NCI-H524 treated with DMSO at 0.1 percent for 48 hours (cell line): ENCODE measurements around the gene SENP6.
"Not testable (repeated sequence)": the region's sequence is repeated elsewhere in the genome, so short reads cannot be mapped to it uniquely, and the experiment has no call there.

Experiments
- DNase-seq: peaks from one replicate; lab custom pipeline; 2025; lab: John Stamatoyannopoulos, UW

SENP6 gene

GRCh38 chr6:75608304-75608703, 6.6 kb downstream of the SENP6 start:
- DNase-seq: no peak

- DNase-seq: no peak
Observed at GRCh38 chr6:75608956-75609533, 7.4 kb downstream of the SENP6 start.

DNA sequence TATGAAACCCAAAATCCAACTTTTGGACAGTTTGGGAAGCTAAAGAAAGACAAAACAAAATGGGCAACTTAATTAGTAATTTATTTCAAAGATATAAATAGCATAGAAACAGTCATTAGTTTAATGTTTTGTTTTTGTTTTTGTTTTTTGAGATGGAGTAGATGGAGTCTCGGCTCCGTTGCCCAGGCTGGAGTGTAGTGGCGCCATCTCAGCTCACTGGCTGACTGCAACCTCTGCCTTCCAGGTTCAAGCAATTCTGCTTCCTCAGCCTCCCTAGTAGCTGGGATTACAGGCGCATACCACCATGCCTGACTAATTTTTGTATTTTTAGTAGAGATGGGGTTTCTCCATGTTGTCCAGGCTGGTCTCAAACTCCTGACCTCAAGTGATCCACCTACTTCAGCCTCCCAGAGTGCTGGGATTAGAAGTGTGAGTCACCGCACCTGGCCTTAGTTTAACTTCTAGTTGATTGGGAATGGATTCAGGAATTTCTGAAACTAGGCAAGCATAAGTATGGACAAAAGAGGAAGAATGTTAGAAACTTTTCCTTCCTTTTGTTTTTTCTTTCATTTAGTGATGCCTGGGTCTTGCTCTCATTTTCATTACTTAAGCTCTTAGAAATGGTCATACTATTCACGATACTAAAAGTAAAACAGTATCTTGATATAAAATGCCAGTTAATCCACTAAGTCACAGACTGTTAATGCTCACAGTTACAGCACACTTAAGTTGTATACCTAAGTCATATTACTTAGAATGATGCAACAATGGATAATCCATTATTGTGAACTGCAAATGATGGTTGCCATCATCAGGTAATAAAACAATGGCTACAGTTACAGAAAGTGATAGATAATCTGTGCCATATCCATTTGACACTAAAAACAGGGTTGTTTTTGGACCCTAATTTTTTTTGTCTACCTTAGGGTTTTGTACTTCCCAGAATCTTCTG, 8.2 kb downstream of the SENP6 start:
- DNase-seq: no peak

DNA sequence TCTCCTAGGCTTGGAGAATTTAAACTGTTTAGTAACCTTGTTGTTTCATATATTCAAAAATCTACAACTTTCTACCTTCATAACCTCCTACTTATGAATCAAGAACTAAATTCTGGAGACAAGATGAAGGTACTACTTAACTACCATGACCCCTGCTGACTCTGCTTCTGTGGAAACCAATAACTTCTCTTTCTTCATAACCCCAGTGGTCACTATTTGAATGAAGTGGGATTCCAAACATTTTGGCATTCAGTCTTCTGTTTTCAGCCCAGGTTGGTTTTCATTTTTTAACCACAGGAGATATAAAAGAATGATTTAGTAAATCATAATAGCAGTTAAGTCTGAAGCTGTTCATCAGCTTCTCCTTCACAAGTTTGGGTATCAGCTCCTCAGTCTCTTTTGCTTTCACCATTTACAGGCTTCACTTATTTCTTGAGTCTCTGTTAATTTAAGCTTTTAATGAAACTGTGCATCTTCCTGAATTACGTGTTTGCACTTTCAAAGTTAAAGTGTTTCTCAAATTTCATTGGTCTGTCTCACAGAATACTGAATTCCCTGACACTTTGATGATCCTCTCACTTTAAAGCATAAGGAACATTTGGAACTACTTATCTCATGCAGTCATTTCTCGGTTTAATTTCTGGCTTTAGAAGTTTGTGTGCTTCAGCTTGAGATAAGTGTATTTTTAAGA, 9.5 kb downstream of the SENP6 start:
- DNase-seq: no peak

GRCh38 chr6:75611702-75612375, 10.2 kb downstream of the SENP6 start:
- no peak for DNase-seq

DNA sequence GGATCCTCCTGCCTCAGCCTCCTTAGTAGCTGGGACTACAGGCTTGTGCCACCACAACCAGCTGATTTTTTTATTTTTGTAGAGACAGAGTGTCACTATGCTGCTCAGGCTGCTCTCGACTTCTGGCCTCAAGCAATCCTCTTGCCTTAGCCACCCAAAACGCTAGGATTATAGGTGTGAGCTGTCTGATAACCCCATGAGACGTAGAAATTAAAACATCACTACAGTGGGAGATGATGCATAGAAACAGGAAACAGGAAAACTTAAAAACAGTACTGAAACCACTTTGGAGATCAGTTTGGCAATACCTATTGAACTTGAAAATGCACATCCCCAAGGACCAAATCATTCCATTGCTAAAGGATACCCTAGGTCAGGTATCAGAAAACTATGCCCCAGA, 10.8 kb downstream of the SENP6 start:
- DNase-seq: no peak

DNA sequence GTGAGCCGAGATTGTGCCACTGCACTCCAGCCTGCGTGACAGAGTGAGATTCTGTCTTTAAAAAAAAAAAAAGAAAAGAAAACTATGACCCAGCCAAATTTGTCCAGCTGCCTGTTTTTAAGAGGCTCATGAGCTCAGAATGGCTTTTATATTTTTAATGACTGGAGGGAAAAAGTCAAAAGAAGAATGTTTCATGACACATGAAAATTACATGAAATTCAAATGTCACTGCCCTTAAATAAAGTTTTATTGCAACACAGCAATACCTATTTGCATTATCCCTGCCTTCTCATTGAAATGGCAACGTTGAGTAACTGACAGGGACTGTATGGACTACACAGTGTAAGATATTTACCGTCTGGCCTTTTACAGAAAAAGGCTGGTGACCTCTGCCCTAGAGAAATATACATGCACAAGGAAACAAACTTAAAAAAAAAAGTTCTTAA, 11.4 kb downstream of the SENP6 start:
- no peak for DNase-seq

DNA sequence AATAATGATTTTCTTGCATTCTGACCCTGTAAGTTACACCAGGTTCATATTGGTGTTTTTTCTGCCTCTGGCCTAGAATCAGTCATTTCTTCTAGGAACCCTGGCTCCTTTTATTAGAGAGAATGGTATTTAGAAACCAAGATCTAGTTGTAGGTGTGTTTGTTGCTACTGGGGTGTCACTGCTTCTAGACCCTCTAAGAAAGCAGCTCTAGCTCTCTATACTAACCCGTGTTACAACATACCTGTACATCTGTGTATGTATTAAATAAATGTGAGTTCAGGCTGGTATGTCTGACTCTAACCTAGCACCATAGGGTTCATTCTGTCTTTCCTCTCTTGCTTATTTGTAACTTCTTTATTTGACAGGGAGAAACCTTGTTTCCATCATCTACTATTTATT, 16.8 kb downstream of the SENP6 start:
- no peak for DNase-seq

DNA sequence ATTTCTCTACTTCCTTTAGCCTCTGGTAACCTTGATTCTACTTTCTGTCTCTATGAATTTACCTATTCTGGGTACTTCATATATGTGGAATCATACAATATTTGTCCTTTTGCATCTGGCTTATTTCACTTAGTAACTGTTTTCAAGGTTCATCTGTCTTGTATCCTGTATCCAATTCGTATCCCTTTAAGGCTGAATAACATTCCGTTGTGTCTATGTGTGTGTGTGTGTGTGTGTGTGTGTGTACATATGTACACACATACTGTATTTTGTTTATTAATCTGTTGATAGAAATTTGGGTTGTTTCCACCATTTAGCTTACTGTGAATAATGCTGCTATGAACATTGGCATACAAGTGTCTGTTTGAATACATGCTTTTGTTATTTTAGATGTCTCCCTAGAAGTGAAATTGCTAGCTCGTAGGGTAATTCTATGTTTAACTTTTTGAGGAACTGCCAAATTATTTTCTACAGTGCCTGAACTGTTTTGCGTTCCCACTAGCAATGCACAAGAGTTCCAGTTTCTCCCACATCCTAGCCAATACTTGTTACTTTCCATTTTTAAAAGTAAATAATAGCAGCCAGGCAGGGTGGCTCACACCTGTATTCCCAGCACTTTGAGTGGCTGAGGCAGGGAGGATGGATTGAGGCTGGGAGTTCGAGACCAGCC, 17.7 kb downstream of the SENP6 start:
- no peak for DNase-seq

DNA sequence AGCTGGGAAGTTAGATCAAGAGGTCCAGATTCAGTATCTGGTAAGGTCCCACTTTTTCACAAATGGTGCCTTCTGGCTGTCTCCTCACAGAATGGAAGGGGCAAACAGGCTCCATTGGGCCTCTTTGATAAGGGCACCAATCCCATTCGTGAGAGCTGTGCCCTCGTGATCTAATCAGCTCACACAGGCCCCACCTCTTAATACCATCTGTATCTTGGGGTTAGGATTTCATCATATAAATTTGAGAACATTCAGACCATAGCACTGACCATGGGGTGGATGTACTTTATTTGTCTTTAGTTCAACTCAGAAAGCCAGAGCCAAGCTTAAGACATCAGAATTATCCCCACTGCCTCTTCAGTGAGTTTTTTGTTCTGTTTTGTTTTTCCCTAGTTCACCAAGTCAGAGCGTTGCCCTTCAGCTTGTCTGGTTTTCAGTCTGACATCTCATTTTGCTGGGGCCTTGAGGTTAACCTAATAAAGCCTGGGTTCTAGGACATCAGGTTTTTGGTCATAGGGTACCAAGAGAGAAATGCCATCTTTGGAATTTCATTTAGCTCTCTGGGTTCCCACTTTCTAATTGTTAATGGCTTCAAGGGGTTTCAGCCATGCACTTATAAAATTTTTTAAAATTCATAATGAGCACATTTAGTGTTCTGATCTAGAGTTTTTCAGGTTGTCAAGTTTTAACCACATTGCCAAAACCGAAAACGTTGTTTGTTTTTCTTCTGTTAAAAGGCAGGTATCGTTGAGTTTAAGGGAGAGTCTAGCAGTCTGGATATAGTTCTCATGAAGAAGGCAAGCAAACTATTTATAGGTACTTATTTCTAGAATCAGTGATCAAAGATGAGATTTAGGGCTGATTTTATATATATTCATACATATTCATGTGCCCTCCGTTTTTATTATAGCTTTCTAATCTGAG, 19.0 kb downstream of the SENP6 start:
- no peak for DNase-seq

DNA sequence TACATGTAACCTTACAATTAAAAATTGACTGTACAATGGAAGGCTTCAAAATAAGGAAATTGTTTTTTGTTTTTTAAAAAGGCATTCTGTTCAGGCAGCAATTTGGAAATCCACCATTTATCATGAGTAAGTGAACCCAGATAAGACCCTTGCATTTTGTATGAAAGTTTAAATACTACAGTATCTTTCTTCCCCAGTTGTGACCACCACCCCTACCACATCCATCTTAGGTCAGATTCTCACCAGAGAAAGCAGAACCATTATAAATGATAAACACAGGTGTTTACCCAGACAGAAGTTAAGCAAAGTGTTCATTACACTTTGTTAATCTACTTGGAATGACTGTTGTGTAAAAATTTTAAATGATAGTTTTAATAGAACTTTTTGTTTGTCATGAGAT, 20.2 kb downstream of the SENP6 start:
- no peak for DNase-seq

DNA sequence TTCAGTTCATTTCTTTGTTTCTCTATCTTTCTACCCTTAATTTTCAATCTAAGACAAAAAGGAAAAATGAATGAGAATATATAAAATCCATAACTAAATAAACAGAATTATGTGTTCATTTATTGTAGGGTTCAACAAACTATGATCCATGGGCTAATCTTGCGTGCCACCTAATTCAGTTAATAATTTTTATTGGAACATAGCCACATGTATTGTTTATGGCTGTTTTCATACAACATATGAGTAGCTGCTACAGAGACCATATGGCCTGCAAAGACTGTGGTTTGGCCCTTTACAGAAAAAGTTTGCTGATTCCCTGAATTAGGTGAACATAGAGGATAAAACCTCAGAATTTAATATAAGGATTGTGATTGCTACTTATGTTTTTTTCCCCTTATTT, 21.8 kb downstream of the SENP6 start:
- DNase-seq: no peak

- DNase-seq: no peak
Observed at GRCh38 chr6:75624335-75624734, 22.7 kb downstream of the SENP6 start.

DNA sequence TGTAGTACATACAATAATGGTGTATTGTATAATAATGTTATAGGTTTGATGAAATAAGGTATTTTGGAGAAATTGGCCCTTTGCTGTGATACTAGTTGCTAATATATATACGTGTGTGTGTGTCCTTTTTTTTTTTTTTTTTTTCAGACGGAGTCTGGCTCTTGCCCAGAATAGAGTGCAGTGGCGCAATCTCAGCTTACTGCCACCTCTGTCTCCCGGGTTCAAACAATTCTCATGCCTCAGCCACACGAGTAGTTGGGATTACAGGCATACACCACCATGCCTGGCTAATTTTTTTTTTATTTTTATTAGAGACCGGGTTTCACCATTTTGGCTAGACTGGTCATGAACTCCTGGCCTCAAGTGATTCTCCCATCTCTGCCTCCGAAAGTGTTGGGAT, 23.3 kb downstream of the SENP6 start:
- DNase-seq: no peak

GRCh38 chr6:75626561-75626960, 24.9 kb downstream of the SENP6 start:
- no peak for DNase-seq

- not testable (repeated sequence) for DNase-seq
Observed at GRCh38 chr6:75627708-75628107, 26.0 kb downstream of the SENP6 start.

DNA sequence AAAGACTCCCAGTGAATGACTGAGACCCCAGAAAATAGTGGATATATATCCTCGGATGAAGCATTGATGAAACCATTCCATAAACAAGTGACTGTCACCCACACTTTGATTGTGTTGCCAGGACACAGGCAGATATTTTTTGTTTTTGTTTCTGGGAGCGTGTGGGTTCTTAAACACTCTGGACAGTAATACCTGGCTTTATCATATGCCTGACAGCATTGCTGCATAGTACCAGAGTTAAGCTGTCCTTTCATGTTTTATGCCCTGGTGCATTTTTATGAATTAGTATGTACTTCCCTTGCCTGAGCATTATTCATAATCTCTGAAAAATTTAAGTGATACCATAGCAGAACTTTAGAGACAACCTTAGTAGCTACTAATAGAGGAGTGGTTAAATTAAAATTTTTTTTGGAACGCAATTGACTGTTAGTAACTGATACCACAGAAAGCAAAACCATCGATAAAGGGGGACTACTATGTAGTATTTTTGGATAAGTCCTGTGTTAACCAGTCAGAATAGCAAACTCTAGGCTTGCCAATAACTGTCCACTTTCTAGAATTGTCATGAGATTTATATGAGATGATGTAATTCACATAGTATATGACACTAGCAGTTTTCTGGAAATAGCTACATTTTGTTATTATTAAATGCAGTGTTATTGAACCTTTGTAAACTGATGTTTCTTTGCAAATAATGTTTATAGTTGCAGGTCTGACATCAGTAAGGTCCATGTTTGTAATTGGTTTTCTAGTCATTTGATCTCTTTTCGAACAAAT, 30.4 kb downstream of the SENP6 start:
- no peak for DNase-seq

DNA sequence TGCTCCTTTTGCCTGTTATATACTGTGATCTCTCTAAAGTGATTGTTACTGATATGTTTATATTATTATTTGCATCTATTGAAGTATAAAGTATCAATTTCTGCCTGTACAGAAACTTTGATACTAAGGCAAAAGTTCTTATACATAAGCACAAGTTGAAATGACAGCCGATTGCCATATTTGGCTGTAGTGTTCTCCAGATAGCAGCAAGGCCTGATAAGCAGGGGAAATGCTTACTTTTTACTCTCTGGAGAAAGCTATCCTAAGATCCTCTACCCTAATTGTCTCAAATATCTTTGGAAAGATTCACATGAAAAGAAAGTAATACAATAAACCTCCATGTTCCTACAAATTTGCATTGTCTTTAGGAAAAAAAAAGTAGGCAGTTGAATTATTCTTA, 31.4 kb downstream of the SENP6 start:
- no peak for DNase-seq

GRCh38 chr6:75642311-75642710, 40.6 kb downstream of the SENP6 start:
- no peak for DNase-seq

- DNase-seq: no peak
Observed at GRCh38 chr6:75643173-75643572, 41.5 kb downstream of the SENP6 start.
